Hematopoietic multipotent progenitor cell treated with erythropoietin and hydrocortisone succinate and interleukin-3 and kit ligand, for 15 days (in vitro differentiated cells): ENCODE measurements around the gene SMAD3.

ENCODE experiments used
- DNase-seq: peaks from one replicate; pipeline ENCODE4 v3.0.0-alpha.2; 2015; ENCODE audit warnings: low spot score

The SMAD3 gene

GRCh38 chr15:67196672-67197363, 131.4 kb downstream of the SMAD3 start:
- DNase-seq, result no peak

GRCh38 chr15:67197364-67197695, 131.9 kb downstream of the SMAD3 start:
- no peak for DNase-seq

- DNase-seq, result no peak
These were observed 132.9 kb downstream of the SMAD3 start for GRCh38 chr15:67198157-67198754.

- no peak for DNase-seq
These were observed 134.0 kb downstream of the SMAD3 start for GRCh38 chr15:67199391-67199790.

GRCh38 chr15:67199881-67200763, 134.7 kb downstream of the SMAD3 start:
- no peak for DNase-seq

- no peak for DNase-seq
These were observed 135.7 kb downstream of the SMAD3 start for GRCh38 chr15:67201136-67201535.

GRCh38 chr15:67202091-67202490, 136.7 kb downstream of the SMAD3 start:
- DNase-seq, result no peak

GRCh38 chr15:67202991-67203390, 137.6 kb downstream of the SMAD3 start:
- DNase-seq, result no peak

- DNase-seq, result no peak
These were observed 142.3 kb downstream of the SMAD3 start for GRCh38 chr15:67207555-67208207.

- DNase-seq, result no peak
These were observed 143.0 kb downstream of the SMAD3 start for GRCh38 chr15:67208396-67208795.

GRCh38 chr15:67210555-67211168, 145.3 kb downstream of the SMAD3 start:
- DNase-seq, result no peak

GRCh38 chr15:67212684-67213367, 147.4 kb downstream of the SMAD3 start:
- no peak for DNase-seq

GRCh38 chr15:67215102-67215501, 149.7 kb downstream of the SMAD3 start:
- DNase-seq, result no peak

GRCh38 chr15:67216859-67217258, 151.5 kb downstream of the SMAD3 start:
- DNase-seq, result no peak

GRCh38 chr15:67218428-67218827, 153.0 kb downstream of the SMAD3 start:
- no peak for DNase-seq

- DNase-seq, result no peak
These were observed 153.9 kb downstream of the SMAD3 start for GRCh38 chr15:67219288-67219687.

GRCh38 chr15:67224889-67225288, 159.5 kb downstream of the SMAD3 start:
- no peak for DNase-seq

- DNase-seq, result no peak
These were observed 159.9 kb downstream of the SMAD3 start for GRCh38 chr15:67225336-67225735.

- DNase-seq, result no peak
These were observed 162.0 kb downstream of the SMAD3 start for GRCh38 chr15:67227431-67227830.

- DNase-seq, result no peak
These were observed 162.4 kb downstream of the SMAD3 start for GRCh38 chr15:67227846-67228245.

- no peak for DNase-seq
These were observed 162.9 kb downstream of the SMAD3 start for GRCh38 chr15:67228286-67228685.

- DNase-seq, result no peak
These were observed 165.1 kb downstream of the SMAD3 start for GRCh38 chr15:67230504-67230903.
